ENCODE measurements around the gene STK33.
"Not testable (repeated sequence)": the region's sequence is repeated elsewhere in the genome, so short reads cannot be mapped to it uniquely, and the experiment has no call there.

Gene STK33

DNA sequence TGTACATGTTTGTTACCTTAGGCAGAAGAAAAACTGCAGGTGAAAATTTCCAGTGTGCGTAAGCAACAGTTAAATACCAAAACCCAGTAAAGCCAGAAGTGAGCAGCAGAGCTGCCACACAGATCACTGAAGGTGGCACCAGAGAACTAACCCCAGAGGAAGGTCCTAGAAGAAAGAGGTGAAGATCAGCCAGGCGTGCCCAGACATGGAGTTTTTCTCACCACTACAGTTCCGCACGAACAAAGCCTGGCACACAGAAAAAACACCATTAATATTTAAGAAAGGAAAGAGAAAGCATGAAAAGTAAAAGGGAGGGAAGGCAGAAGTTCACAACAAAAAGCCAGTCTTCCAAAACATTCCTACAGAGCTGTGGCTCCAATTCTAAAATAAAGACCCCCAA is 60.7 kb downstream of the STK33 start:
- peak; percentile 36 to 48 for DNase-seq

DNA sequence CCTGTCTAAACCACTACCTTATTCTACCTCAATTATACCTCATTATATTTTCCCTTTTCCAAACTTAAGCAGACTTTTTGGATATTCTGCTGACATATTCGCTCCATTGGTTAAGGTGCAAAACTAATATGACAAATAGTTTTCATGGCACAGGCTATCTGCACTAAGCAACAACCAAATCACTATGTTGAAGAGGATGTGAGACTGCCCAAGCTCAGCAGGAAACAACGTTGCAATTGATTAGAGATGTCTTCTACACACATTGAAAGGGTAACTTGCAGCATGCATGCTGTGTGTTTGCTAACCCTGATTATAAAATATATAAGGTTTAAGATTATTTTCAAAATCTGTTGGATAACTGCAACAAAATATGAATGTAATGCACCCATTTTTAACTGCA is 61.6 kb downstream of the STK33 start:
- DNase-seq: no peak

DNA sequence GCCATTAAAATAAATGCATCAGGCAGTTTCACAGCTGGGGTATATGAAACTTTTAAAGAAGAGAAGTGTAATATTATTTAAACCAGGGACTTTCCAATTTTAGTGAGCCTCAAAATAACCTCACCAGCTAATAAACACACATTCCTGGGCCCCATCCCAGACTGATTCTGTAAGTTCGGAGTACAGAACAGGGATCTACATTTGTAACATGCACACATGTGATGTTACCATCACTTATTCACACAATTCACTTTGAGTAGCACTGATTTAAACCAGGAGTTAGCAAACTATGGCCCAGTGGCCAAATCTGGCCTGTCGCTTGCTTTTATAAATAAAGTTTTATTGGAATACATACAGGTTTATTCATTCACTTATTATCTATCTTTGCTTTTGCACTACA is 62.0 kb downstream of the STK33 start:
- DNase-seq: no peak

DNA sequence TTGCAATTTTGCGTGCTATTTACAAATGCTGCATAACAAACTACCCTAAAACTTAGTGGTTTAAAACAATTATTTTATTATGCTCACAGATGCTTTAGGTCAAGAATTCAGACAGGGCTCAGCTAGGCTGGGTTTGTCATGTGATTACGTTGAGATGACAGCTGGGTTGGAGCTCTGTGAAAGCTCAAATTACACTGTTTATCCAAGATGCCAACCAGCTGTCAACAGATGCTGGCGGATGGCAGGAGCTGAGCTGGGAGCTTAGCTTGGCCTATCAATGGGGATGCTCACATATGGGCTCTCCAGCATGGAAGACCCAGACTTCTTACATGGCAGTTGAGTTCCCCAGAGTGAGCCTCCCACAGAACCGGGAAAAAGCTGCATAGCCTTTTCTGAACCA is 62.7 kb downstream of the STK33 start:
- DNase-seq: peak; percentile 75 to 84

DNA sequence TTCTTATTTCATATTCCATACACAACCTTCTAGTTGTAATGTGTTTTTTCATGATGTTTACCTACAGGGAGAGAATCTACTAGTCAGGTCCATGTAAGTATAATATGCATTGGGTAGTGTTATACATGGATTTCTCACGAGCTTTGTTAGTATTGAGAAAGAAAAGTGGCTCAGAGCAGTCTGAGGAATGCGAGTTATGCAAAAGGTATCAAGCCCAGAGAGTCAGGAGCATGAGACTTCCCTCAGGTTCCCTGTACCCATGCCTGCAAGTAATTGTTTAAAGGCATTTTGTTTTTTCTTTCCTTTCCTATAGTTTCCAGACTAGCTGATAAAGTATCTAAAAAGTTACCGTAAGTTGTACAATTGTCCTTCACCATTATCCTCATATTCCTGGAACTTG is 66.1 kb downstream of the STK33 start:
- DNase-seq: peak in 1 of 2 experiments; percentile 8

DNA sequence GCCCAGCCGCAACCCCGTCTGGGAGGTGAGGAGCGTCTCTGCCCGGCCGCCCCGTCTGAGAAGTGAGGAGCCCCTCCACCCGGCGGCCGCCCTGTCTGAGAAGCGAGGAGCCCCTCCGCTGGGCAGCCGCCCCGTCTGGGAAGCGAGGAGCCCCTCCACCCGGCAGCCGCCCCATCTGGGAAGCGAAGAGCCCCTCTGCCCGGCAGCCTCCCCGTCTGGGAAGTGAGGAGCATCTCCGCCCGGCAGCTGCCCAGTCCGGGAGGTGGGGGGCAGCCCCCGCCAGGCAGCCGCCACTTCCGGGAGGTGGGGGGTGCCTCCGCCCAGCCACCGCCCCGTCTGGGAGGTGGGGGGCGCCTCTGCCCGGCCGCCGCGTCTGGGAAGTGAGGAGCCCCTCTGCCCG is 70.6 kb downstream of the STK33 start:
- DNase-seq: no peak

DNA sequence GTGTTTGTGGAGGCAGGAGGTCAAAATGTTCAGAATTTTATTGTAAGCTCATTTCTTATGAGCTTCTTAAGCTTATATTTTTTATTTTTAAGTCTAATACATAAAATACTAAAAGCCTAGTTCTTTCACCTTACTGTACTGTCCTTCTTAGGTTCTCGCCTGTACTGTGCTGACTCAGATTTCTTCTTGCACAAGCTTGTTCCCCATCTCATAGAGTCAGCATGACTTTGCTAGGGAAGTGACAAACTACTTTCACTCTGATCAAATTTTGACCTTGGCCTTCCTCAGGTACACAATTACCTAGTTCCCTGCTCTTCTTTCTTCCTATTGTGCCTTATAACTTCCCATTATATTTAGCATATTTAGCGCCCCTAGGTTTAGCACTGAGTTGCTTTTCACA is 81.5 kb downstream of the STK33 start:
- DNase-seq: no peak

DNA sequence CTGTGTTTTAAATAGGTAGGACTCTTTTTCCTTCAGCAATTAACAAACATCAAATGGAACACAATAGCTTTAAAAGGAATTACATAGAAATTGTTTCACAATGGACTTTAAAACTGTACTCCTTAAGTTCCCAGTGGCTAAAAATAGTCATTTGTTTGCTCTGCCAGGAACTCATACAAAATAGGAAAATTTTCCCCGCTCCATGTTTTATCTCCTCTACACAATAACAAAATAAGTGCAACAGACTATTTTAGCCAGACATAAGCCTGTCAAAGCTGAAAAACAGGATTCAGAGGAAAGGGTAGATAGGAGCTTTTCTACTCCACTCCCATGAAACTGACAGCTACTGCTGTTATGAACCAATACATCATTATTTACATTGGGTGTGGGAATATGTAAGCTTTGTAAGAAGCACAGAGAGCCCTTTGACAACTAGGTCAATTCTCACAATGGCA is 90.1 kb downstream of the STK33 start:
- DNase-seq: peak in 1 of 2 experiments; percentile 3

DNA sequence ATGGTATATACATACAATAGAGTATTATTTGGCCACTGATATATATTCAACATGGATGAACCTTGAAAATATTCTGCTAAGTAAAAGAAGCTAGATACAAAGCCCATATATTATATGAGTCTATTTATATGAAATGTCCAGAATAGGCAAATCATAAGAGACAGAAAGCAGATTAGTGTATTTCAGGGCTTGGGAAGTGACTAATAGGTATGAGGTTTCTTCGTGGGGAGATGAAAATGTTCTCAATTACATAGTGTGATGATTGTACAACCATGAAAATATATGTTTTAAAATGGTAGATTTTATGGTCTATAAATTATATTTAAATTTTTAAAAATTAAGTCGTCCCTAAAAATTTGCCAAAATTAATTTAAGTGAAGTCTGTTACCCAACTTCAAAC is 92.2 kb downstream of the STK33 start:
- no peak for DNase-seq

DNA sequence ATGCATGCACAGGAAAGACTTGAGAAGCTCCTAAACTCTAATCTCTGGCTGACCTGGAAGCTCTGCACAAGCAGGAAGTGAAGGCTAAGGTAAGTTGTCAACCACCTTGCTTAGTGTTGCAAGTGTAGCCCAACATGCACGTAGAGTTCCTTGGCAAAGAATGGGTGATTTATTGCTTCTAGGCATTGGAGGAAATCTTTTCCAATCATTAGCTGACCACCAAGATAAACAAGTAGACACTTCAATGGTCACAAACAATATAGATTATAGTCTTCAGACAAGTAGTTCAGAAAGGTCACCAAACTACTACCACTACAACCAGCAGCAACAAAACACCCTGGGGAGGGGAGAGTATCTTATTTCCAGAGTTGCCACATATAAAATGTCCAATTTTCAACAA is 105.6 kb downstream of the STK33 start:
- no peak for DNase-seq

DNA sequence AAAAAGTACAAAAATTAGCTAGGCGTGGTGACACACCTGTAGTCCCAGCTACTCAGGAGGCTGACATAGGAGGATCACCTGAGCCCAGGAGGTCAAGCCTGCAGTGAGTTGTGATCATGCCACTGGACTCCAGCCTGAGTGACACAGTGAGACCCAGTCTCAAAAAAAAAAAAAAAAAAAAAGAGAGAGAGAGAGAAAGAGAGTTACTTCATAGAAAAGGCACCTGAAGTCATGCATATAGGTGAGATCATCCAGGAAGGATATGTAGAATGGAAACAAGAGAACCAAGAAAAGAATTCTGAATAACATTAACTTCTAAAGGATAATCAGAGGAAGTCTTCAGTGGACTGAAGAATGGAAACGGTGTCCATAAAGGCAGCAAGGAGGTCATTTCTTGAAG is 106.8 kb downstream of the STK33 start:
- DNase-seq: no peak

DNA sequence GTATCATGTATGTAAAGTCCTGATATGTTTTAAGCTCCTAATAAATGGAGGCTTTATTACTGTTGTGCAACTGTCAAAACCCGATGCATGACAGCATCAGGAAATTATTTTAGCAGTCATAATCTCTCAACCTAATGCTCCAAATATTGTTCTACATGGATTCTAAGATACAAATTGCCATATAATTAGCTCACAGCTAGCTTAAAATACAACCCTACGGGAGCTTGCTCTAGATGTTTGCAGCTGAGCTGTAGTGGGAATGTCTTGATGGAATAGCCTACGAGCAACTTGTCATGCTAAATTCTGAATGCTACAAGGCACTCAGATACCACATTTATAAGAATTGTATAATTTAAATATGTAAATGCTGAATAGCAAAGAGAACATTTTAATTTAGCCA is 109.8 kb downstream of the STK33 start:
- no peak for DNase-seq

DNA sequence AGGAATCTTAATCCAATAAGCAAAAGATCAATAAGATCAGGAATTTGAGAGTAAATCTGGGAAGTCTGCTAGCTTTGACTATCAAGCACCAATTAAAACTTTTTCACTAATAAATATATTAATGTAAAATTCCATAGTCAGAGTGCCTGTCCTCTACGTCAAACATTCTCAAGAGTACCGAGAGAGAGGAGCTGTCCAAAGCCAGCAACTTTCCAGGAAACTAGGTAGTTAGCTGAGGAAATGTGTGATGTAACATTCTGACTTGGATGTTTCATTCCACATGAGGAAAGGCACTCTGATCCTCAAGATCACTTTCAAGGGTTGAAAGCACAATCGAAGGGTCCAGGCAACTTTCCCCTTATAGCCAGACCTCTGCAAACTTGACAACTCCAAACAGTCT is 113.2 kb downstream of the STK33 start:
- DNase-seq: no peak

DNA sequence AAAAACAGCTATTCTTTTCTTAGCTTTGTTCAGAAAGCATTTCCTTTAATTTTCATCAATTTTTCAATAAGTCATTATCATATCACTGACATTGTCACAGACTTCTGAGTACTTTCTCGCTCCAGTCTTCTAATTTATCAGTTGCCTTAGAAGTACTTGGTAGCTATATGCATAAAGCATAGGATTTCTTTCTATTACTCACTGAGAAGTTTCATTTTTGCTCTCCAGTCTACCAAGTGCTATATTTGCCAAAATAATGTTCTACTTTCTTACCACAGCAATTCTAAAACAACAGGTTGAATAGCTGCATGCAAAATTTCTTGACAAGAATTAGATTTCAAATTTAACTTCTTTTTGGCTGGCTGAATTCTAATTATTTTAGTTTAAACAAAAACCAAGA is 116.3 kb downstream of the STK33 start:
- no peak for DNase-seq

DNA sequence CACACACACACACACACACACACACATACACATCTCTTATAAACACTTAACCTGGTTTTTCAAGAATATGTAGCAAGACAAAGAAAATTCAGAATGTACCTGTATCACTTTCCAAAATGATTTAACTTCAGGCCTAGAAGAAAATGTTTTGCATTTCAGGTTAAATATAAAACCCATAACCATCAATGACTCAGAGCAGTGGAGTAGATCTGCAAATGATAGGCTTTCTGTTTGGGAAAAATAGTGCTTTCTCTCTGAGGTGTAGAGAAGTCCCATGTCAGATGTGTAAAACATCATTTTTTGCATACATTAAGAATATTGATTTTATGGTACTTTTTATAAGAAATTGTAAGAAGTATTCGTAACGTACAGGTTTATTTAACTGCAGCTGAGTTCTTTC is 116.9 kb downstream of the STK33 start:
- DNase-seq: no peak

DNA sequence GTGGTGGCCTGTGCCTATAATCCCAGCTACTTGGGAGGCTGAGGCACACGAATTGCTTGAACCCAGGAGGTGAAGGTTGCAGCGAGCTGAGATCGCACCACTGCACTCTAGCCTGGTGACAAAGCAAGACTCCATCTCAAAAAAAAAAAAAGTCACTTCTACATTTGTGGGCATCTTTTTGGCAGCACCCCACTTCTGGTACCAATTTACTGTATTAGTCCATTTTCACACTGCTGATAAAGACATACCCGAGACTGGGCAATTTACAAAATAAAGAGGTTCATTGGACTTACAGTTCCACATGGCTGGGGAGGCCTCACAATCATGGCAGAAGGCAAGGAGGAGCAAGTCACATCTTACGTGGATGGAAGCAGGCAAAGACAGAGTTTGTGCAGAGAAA is 126.2 kb downstream of the STK33 start:
- DNase-seq: not testable (repeated sequence)

DNA sequence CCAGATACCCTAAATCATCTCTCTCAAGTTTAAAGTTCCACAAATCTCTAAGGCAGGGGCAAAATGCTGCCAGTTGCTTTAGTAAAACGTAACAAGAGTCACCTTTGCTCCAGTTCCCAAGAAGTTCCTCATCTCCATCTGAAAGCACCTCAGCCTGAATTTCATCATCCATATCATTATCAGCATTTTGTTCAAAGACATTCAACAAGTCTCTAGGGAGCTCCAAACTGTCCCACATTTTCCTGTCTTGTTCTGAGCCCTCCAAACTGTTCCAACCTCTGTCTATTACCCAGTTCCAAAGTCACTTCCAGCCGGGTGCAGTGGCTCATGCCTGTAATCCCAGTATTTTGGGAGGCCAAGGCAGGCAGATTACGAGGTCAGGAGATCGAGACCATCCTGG is 126.7 kb downstream of the STK33 start:
- DNase-seq: not testable (repeated sequence)

DNA sequence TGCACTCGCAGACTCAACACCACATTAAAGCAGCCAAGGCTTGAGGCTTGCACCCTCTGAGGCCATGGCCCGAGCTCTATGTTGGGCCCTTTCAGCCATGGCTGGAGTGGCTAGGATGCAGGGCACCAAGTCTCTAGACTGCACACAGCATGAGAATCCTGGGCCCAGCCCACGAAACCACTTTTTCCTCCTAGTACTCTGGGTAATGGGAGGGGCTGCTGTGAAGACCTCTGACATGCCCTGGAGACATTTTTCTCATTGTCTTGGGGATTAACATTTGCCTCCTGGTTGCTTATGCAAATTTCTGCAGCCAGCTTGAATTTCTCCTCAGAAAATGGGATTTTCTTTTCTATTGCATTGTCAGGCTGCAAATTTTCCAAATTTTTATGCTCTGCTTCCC is 127.1 kb downstream of the STK33 start:
- not testable (repeated sequence) for DNase-seq

DNA sequence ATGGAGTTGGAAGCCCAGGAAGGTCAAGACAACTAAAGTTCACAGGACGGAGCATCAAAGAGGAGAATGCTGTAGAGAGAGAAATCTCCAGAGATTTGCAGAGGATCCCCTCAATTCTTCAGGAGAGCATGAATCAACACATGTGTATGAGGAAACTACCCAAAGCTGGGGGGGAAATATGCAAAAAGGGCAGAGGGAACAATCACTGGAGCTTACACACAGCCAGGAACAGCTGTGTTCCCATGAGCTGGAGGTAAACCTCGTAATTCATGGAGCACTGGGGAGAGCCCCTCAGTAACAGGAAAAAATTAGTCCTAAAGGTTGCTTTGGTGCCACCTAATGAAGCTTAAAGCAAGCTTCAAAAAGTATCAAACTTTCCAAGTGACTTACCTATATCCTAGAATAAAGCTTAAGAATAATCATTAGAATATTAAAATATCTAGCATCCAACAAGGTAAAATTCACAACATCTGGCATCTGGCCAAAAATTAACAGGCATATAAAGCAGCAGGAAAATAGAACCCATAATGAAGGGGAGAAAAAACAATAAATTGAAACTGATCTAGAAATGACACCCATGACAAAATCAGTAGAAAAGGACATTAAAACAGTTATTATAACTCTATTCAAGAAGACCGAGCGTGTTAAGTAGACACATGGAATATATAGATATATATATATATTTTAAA is 134.2 kb downstream of the STK33 start:
- DNase-seq: no peak

DNA sequence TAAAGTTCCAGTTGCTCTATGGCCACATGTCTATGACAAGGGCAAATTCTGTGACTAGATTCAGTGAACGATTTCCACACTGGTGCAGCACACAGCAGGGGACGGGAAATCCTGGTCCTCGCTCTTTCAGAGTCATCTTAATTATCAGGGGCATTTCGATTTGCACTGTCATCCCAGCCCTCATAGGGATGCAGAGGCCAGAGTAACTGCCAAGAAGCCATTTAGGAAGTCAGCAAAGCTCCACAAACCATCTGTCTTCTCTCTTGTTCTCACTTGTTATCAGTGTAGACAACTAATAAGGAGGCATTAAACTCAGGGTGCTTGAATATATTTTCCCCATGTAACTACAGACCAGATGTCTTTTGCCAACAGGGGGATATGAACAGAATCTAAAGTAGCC is 151.7 kb downstream of the STK33 start:
- no peak for DNase-seq

DNA sequence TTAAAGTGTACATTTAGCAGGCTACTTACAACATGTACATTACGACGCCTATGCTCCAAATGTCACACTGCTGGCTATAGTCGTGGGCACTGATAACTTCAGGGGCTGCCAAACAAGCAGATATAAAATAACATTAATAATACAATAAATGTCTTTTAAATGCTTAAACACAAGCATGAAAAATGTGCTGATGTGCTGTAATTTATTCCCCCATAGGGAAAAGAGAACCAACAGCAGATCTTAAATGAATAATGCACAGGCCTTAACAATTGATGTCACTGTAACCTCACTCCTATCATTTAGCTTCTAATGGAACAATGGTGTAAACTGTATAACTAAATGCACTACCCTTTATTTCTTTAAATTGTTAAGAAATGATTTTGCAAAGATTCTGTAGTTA is 153.4 kb downstream of the STK33 start:
- DNase-seq: no peak

DNA sequence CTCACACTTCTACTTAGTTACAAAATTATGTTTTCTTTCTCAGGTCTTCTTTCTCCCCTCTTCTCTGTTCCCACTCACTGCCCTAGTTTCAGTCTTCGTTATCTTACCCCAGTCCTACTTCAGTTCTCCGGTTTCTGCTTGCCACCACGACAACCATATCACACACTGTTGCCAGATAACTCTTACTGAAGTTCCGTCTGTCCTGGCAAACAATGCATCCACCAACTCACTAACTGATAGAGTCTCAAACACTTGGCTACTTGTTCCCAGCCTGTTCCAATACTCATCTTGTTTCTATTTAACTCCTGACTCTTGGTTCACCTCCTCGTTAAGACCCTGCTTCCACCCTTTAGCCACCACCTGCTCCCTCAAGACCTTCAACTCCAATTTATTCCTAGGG is 164.5 kb downstream of the STK33 start:
- DNase-seq: no peak

DNA sequence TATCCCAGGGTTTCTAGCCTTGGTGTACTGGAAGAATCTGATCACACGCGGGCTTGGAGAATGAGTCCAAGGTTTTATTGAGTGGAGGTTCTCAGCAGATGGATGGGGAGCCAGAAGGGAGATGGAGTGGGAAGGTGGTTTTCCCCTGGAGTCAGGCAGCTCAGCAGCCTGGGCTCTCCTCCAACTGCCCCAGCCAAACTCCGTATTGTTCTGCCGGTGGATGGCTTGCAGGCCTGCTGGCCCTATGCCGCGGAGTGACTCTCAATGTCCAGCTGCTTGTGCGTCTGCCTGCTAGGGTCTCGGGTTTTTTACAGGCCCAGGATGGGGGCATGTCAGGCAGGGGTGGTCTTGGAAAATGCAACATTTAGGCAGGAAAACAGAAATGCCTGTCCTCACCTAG is 168.0 kb downstream of the STK33 start:
- DNase-seq: no peak

DNA sequence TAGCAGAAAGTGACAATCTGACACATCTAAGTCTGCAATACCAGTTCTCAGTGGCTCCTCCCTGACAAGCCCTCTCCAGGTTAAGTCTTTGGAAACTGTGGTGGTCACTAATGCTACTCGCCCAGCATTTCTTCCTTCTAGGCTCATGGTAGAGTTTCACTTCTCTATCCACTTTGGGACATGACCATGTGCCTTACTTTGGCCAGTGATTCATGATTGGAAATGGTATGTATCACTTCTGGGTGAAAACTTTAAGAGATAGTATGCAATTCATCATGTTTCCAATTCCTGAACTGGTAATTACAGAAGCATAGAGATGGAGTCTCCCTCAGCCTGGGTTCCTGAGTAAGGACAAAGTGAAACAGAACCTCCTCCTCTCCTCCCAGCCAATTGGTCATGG is 178.8 kb downstream of the STK33 start:
- no peak for DNase-seq

DNA sequence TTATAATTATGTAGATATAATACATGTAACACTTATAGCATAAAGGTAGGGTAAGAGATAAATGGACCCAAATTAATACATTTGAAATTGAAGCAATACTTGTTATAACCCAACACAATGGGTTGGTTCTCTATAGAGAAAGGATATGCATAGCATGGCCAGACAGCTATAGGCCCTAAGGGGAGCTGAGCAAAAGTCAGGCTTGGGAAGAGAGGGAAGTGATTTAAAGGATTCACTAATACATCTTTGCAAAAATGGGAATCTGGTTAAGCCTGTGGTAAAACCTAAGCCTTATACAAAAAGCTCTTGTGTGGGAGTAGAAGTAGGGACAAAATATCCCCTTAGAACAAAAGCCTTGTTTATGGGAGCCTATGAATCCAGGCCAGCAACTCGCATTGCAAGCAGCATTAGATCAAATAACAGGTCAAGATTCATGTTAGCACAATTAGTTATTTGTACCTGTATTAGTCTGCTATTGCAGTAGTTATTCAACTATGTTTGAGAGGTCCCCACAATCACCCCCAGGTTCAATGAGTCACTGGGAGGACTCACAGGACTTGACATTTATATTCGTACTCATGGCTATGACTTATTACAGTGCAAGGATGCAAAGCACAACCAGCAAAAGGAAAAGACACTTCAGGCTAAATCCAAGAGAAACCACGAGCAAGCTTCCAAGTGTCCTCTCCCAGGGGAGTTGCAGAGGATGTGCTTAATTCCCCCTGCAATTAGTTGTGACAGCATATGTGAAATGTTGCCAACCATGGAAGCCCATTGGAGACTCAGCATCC is 185.7 kb downstream of the STK33 start:
- DNase-seq: no peak

All from NCI-H526 (cell line).